Measurements from ENCODE around the gene TIMM10. TPM values are rescaled to one million over a fixed set of nuclear protein-coding genes. Genes with fewer than 3 reads are reported as not detected.

The TIMM10 gene
- total RNA-seq, 1 experiment from 2014 or later = 233 TPM

- ATAC-seq (no peak), DNase-seq (no peak)
- Histone ChIP-seq H3K9ac (ENCODE audit: low read length) (no peak overlapping the region), H3K9me2 (replicated peaks; ENCODE audit: low read length) (no peaks in the 10 kb centered on the region), H3K79me2 (ENCODE audit: low read length) (no peaks in the 10 kb centered on the region), H3K27me3 (ENCODE audit: low read length) (no peaks in the 10 kb centered on the region), H3K4me3 (ENCODE audit: low read length) (no peak overlapping the region), H2AFZ (ENCODE audit: low read length) (no peak overlapping the region), H3F3A (ENCODE audit: low read length, unreplicated experiment) (no peaks in the 10 kb centered on the region), H3K4me2 (ENCODE audit: low read length) (no peak overlapping the region), H4K20me1 (ENCODE audit: low read length) (no peaks in the 10 kb centered on the region), H3K9me3 (ENCODE audit: low read length) (no peaks in the 10 kb centered on the region), H3K36me3 (ENCODE audit: low read depth, low read length) (no peaks in the 10 kb centered on the region), H3K27ac (ENCODE audit: low read length) (no peak overlapping the region), H3K4me1 (ENCODE audit: insufficient read depth, low read length) (peaks cover 9% of the 10 kb centered on the region; the same call in 1 of the 2 replicates)
- no TSS peak for BruUV-seq (replicated peaks)
- TF ChIP-seq CTCF (conservative IDR thresholded peaks at IDR 0.05; ENCODE audit: low read depth, low read length) (no peak), EZH2 (IDR thresholded peaks at IDR 0.05; ENCODE audit: low read length, unreplicated experiment) (no peak), EZH2phosphoT487 (IDR thresholded peaks at IDR 0.05; ENCODE audit: borderline replicate concordance, low read length) (no peak)
- intact Hi-C loops (cut with micrococcal nuclease) = no loop called here
- ChIA-PET CTCF (interaction anchor here (0.7 kb wide), 1 partner anchor 155 kb away, joined by 3 read pairs; no protein-coding TSS in a partner anchor), POLR2A (ENCODE audit: unreplicated experiment) (no interaction called here)
These were observed 26.0 kb downstream of the TIMM10 start for GRCh38 chr11:57504511-57504910.

- Histone ChIP-seq H3K4me2 (ENCODE audit: low read length) (no peak overlapping the region), H3K79me2 (ENCODE audit: low read length) (no peaks in the 10 kb centered on the region), H3F3A (ENCODE audit: low read length, unreplicated experiment) (no peaks in the 10 kb centered on the region), H3K9me3 (ENCODE audit: low read length) (no peaks in the 10 kb centered on the region), H3K4me3 (ENCODE audit: low read length) (no peak overlapping the region), H3K9me2 (replicated peaks; ENCODE audit: low read length) (no peaks in the 10 kb centered on the region), H3K27me3 (ENCODE audit: low read length) (no peaks in the 10 kb centered on the region), H2AFZ (ENCODE audit: low read length) (no peak overlapping the region), H3K4me1 (ENCODE audit: insufficient read depth, low read length) (peaks cover 9% of the 10 kb centered on the region; the same call in 1 of the 2 replicates), H3K27ac (ENCODE audit: low read length) (no peak overlapping the region), H3K9ac (ENCODE audit: low read length) (no peak overlapping the region), H3K36me3 (ENCODE audit: low read depth, low read length) (no peaks in the 10 kb centered on the region), H4K20me1 (ENCODE audit: low read length) (no peaks in the 10 kb centered on the region)
- intact Hi-C loops (cut with micrococcal nuclease) = no loop called here
- TF ChIP-seq EZH2phosphoT487 (IDR thresholded peaks at IDR 0.05; ENCODE audit: borderline replicate concordance, low read length) (no peak), CTCF (conservative IDR thresholded peaks at IDR 0.05; ENCODE audit: low read depth, low read length) (no peak), EZH2 (IDR thresholded peaks at IDR 0.05; ENCODE audit: low read length, unreplicated experiment) (no peak)
- POLR2A ChIA-PET (ENCODE audit: unreplicated experiment) = no interaction called here
- DNase-seq (no peak), ATAC-seq (no peak)
- CTCF ChIA-PET = interaction anchor here (0.6 kb wide), 1 partner anchor 157 kb away, joined by 4 read pairs; no protein-coding TSS in a partner anchor
- no TSS peak for BruUV-seq (replicated peaks)
These were observed 27.7 kb downstream of the TIMM10 start for GRCh38 chr11:57502870-57503269.

- TF ChIP-seq EZH2 (IDR thresholded peaks at IDR 0.05; ENCODE audit: low read length, unreplicated experiment) = no peak
- no peak for TF ChIP-seq CTCF (conservative IDR thresholded peaks at IDR 0.05; ENCODE audit: low read depth, low read length)
- no peak for TF ChIP-seq EZH2phosphoT487 (IDR thresholded peaks at IDR 0.05; ENCODE audit: borderline replicate concordance, low read length)
- BruUV-seq (replicated peaks) = no TSS peak
- Histone ChIP-seq H3K4me2 (ENCODE audit: low read length) (no peak overlapping the region), H3K27ac (ENCODE audit: low read length) (no peak overlapping the region), H3K27me3 (ENCODE audit: low read length) (no peaks in the 10 kb centered on the region), H3K4me1 (ENCODE audit: insufficient read depth, low read length) (peaks cover 9% of the 10 kb centered on the region; the same call in 1 of the 2 replicates), H3K9me3 (ENCODE audit: low read length) (no peaks in the 10 kb centered on the region), H3K4me3 (ENCODE audit: low read length) (no peak overlapping the region), H2AFZ (ENCODE audit: low read length) (no peak overlapping the region), H3K79me2 (ENCODE audit: low read length) (no peaks in the 10 kb centered on the region), H3K9ac (ENCODE audit: low read length) (no peak overlapping the region), H3K36me3 (ENCODE audit: low read depth, low read length) (no peaks in the 10 kb centered on the region), H3K9me2 (replicated peaks; ENCODE audit: low read length) (no peaks in the 10 kb centered on the region), H4K20me1 (ENCODE audit: low read length) (no peaks in the 10 kb centered on the region), H3F3A (ENCODE audit: low read length, unreplicated experiment) (no peaks in the 10 kb centered on the region)
- ChIA-PET CTCF (interaction anchor here (0.7 to 1.0 kb wide), 3 partner anchors 9 to 157 kb away, joined by 4 to 6 read pairs (median 4); no protein-coding TSS in a partner anchor), POLR2A (ENCODE audit: unreplicated experiment) (no interaction called here)
- no peak for ATAC-seq
- intact Hi-C loops (cut with micrococcal nuclease) = no loop called here
- DNase-seq = no peak
These were observed 28.2 kb downstream of the TIMM10 start for GRCh38 chr11:57502376-57502775.

Measured in PC-3 (cell line).